Activated CD4-positive, alpha-beta T cell treated with anti-CD3 and anti-CD28 coated beads, Interleukin-2, amount 50 U/mL, for 1 hour (primary cell): ENCODE data around the gene AK4.
"Not testable (repeated sequence)": the region's sequence is repeated elsewhere in the genome, so short reads cannot be mapped to it uniquely, and the experiment has no call there.

Source experiments
- DNase-seq: peaks from one replicate; pipeline ENCODE4 v3.0.0-alpha.2; 2020

The AK4 gene

DNA sequence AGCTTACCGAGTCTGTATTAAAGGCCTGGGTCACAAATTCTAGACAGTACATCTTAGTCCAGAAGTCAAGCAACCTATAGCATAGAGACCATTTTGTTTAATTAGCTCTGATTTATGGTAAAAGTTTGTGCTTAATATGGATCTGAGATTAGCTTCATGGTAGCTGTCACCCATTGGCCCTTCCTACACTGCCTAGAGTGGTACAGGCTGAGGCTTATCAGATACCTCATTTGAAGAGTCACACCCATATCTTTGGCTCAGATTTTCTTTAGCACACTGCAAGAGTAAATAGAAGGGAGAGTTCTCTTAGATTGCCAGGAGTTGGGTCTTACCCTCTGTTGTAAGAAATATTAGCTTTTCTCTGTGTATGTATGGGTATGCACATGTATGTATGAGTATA lies 3.6 kb downstream of the AK4 start:
- no peak for DNase-seq

DNA sequence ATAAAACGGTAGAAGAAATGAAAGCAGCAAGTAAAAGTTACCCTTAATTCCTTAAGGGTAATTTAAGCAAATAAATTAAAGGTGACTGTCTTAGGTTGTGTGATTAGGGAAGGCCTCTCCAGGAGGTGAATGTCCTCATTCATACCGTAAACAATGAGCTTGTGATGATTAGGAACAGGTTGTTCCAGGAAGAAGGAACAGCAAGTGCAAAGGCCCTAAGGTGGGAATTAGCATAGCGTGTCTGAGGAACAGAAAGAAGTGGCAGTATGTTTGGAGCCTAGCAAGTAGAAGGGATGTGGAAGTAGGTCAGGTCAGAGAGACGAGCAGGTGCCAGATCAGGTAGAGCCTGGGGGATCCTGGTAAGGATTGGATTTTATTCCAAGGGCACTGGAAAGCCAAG lies 5.6 kb downstream of the AK4 start:
- no peak for DNase-seq

DNA sequence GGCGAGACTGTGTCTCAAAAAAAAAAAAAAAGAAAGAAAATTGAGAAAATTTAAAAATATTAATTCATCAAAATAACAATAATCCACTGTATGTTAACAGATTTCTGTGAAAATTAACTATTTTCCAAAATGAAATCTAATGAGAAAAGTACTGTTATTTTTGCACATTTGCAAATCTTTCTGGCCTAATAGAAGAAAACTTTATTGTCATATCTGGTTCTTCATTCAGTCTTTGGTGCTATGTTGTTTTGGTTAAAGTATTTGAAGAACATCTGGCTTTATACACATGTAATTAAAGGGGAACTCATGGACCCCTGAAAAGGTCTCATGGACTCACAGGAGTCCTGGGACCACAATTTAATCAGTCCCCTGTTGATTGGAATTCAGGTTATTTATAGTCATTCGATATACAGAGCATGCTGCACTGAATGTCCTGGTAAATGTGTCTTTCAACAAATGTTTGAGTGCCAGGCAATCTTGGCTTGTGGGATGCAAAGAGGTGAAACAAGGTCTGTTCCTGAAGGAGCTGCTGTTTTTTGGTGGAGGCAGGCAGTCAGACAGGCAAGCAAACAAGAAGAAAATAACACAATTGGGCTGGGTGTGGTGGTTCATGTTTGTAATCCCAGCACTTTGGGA lies 9.0 kb downstream of the AK4 start:
- no peak for DNase-seq

DNA sequence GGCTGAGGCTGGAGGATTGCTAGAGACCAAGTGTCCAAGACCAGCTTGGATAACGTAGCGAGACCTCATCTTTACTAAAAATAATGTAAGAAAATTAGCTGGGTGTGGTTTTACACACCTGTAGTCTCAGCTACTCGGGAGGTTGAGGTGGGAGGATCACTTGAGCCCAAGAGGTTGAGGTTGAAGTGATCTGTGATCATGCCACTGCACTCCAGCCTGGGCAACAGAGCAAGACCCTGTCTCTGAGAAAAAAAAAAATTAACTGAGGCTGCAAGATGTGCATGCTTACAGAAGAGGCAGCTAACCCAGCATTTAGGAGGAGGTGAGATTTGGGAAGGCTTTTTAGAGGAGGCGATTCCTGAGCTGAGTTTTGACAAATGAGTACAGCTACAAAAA lies 9.5 kb downstream of the AK4 start:
- no peak for DNase-seq

DNA sequence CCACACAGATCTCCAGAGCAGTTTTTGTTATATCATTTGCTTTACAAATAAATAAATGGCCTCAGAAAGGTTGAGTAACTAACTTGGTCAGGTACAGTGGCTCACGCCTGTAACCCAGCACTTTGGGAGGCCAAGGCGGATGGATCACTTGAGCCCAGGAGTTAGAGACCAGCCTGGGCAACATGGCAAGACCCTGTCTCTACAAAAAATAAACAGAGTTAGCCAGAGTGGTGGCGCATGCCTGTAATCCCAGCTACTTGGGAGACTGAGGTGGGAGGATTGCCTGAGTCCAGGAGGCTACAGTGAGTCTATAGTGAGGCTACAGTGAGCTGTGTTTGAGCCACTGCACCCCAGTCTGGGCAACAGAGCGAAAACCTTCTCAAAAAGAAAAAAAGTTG lies 11.3 kb downstream of the AK4 start:
- DNase-seq: not testable (repeated sequence)

DNA sequence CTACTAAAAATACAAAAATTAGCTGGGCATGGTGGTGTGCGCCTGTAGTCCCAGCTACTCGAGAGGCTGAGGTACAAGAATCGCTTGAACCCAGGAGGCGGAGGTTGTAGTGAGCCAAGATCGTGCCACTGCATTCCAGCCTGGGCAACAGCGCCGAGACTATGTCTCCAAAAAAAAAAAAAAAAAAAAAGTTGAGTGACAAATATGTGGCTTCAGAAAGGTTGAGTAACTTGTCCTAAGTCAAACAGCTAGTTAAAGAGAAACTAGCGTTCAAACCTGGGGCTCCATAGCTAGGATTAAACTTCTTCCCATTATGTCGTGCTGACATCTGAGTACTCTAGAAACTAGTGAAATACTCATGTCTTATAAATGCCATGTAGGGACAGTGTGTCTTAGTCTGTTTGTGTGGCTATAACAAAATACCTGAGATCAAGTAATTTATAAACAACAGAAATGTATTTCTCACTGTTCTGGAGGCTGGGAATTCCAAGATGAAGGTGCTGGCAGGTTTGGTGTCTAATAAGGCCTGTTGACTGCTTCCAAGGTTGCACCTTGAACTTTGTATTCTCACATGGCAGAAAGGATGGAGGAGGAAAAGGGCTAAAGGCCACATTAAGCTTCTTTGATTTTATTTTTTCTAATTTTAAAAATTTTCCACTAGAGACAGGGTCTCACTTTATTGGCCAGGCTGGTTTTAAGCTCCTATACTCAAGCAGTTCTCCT lies 12.0 kb downstream of the AK4 start:
- DNase-seq: no peak

DNA sequence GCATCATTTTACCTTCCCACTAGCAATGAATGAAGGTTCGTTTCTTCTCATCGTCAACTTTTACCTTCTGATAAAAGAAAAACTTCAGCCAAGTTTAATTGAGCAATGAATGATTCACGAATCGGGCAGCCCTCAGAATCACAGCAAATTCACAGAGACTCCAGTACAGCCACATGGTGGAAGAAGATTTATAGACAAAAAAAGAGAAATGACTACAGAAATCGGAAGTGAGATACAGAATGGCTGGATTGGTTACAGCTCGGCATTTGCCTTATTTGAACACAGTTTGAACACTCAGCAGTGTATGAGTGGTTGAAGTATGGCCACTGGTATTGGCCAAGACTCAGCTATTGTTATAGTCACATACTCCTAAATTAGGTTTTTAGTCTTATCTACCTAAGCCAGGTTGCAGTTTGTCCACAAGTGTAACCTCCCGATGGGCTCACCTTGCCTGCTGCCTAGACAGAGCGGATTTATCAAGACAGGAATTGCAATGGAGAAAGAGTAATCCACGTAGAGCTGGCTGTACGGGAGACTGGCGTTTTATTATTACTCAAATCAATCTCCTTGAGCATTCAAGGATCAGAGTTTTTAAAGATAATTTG lies 15.3 kb downstream of the AK4 start:
- no peak for DNase-seq

DNA sequence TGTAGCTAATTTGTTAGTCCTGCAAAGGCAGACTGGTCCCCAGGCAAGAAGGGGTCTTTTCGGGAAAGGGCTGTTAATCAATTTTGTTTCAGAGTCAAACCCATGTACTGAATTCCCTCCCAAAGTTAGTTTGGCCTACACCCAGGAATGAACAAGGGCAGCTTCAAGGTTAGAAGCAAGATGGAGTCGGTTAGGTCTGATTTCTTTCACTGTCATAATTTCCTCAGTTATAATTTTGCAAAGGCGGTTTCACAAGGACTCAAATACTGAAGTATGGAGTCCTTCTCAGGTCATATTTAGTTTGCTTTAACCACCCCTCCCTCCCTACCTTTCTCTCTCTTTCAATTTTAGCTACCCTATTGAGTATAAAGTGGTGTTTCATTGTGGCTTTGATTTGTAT lies 16.1 kb downstream of the AK4 start:
- not testable (repeated sequence) for DNase-seq

DNA sequence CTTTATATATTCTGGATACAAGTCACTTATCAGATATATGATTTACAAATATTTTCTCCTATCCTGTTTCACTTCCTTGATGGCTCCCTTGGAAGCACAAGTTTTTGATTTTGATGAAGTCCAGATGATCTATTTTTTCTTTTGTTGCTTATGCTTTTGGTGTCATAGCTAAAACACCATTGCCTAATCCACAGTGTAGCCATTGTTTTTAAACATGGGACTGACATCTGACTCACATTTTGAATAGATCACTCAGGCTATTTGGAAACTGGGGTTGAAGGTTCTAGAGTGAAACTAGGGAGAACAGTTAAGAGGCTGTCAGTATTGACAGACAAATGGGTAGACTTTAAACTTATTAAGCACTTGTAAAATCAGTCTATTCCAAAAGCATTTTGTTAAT lies 16.6 kb downstream of the AK4 start:
- no peak for DNase-seq

DNA sequence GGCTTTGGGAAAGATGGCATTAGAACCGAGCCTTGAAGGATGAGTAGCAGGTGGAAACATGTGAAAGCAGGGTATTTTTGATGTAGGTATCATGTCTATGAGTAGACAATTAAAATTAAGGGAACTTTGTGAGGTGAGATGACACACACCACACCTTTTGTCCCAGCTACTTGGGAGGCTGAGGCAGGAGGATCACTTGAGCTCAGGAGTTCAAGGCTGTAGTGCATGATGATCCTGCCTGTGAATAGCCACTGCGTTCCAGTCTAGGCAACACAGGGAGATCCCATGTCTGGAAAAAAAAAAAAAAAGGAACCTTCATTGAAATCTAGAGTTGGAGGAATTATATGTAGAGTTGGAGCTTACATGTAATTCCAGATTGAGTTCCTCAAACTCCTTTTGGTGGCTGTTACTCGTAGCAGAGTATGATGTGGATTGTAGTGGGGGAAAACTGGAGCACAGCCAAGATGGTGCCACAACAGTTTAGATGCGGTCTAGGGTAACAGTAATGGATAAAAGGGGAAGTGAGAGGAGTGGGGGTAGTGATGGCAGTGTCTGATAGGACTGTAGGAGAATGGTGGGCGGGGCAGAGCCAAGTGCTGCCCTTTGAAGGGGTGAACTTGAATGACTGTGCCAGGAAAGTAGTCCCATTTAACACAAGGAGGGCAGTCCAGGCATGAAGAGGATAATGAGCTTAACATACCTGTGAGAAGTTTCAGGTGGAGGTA lies 17.4 kb downstream of the AK4 start:
- DNase-seq: no peak

DNA sequence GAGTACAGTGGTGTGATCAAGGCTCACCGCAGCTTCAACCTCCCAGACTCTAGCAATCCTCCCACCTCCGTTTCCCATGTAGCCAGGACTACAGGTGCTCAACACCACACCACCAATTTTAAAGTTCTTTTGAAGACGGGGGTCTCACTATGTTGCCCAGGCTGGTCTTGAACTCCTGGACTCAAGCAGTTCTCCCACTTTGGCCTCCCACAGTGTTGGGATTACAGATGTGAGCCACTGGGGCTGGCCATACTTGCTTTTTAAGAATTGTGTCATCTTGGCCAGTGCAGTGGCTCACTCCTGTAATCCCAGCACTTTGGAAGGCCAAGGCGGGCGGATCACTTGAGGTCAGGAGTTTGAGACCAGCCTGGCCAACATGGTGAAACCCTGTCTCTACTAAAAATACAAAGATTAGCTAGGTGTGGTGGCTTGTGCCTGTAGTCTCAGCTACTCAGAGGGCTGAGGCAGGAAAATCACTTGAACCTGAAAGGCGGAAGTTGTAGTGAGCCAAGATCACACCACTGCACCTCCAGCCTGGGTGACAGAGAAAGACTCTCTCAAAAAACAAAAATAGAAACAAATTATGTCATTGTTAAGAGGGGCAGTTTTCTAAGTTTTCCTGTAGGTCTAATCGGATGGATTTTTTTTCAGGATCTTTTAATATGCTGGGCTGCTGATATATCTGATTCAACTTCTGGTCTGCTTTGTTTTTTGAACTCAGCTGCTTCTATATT lies 18.7 kb downstream of the AK4 start:
- no peak for DNase-seq

DNA sequence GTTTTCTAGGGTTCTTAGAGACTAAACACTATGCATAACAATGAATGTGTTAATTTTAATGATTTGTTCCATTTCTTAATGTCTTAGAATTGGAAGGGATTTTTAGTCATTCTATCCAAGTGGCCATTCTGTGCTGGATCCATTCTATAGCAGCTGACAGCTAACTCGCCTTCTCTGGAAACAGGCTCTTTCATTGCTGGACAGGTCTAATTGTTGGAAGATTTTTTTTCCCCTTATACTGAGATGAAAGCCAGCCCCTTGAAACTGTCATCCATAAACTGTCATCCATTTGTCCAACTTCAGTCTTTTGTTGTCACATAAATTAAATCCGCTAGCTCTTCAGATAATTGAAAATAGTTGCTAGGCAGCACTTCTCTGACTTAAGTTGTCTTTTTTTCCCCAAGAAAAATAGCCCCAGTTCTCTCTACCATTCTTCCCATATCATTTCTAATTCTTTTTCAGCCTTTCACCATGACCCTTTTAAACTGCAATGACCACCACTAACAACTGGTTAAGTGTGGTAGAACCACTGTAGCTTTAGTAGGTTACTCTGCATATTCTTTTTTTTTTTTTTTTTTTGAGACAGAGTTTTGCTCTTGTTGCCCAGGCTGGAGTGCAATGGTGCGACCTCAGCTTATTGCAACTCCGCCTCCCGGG lies 19.7 kb downstream of the AK4 start:
- no peak for DNase-seq

DNA sequence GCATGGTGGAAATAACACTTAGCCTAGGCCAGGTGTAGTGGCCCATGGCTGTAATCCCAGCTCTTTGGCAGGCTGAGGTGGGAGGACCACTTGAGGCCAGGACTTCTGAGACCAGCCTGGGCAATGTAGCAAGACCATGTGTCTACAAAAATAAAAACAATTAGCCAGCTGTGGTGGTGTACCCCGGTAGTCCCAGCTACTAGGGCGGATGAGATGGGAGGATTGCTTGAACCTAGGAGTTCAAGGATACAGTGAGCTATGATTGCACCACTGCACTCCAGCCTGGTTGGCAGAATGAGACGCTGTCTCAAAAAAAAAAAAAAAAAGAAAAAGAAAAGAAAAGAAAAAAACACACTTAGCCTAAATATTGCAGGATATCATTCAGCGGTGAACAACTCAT lies 20.9 kb downstream of the AK4 start:
- no peak for DNase-seq

DNA sequence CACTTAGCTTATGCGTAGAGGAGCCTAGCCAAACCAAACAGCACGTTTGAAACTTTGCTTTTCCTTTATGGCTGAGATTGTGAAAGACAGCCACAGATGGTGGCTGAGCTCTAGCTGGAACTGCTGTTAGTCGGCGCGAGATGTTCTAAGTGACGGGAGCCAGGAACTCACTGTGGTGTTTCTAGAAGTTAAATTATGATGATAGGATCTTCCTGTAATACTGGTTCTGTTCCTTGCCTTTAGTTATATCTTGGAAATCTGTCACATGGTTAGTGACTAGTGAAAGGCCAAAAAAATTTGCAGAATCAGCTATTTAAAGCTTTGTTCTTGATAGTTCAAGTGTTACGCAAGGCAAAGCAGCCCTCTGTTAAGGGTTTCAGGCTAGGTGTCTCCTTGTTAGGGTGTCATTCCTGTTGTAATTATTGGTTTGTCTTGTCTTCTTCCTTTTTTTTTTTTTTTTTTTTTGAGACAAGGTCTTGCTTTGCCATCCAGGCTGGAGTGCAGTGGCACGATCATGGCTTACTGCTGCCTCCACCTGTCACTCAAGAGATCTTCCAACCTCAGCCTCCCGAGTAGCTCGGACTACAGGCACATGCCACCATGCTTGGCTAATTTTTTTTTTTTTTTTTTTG lies 22.6 kb downstream of the AK4 start:
- DNase-seq: no peak

DNA sequence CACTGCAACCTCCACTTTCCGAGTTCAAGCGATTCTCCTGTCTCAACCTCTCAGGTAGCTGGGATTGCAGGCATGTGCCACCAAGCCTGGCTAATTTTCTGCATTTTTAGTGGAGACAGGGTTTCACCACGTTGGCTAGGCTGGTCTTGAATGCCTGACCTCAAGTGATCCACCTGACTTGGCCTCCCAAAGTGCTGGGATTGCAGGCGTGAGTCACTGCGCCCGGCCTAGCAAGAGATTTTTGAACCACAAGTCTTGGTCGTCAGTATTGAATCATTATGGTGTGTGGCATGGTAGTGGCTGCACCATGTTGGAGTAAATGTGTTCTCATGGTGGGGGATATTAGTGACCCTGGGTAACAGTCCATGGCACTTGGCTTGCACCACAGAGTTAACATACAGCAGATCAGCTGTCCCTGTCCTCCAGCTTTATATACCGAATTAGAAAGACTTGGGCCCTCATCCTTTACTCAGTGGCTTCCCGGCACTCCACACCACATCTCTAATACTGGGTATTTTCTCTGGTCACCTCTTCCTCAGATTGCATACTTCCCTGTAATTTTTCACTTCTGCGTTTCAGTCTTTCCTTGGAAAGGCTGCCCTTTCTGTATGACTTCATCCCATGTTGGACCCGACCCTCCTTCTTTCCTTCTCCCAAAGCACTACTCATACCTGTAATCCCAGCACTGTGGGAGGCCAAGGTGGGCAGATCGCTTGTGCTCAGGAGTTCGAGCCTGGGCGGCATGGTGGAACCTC lies 25.1 kb downstream of the AK4 start:
- DNase-seq: no peak

DNA sequence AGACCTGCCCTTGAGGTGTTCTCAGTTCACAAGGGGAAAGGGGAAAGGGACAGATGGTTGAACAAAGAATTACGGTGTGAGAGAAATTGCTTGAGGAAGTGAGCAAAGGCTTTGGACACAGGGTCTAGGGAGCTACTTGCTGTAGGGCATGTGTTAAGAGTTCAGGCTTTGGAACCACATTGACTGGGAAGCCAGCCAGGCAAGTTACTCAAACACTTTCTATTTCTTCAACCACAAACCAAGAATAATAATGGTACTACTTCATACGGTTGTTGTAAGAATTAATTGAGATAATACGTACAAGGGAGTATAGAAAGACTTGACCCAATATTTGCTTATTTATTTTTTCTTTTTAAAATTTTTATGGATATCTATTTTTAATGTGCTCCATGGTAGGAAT lies 26.6 kb downstream of the AK4 start:
- no peak for DNase-seq

DNA sequence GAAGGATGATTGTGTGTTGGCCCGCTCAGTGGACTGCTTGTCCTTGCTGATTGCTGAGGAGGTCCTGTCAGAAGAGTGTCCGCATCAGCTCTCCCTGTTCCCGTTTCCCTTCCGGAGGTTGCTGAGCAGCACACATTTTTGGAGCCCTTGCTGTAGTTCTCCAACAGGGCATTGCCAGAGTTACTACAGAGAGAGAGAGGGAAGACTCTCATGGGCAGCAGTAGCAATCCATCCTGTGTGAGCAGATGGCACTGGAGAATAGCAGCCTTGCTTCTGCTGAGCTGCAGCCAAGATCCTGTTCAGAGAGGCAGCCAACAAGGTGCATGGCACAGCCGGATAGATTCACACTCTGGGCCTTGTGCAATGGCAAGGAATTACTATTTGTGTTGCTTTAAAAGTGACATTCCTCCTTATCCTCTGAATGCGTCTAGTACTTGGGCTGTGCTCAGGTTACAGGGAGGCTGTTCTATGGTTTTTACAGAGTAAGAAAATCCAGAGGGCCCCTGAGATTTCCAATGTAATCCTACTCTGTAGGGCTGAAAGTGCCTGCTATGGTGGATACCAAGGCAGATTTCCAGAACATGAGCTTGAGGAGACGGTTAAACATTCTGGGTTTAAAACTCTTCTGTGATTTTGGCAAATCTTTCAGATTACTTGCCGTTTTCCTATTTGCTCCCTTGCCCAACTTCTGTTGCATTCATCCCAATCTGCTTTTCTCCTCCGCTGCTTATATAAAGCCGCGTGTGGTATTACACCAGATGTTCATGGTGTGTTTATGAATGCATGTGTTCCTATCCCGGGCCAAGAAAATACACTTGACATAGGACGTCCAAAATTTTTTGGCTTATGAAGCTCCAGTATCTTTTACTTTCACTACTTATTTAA lies 27.4 kb downstream of the AK4 start:
- no peak for DNase-seq

DNA sequence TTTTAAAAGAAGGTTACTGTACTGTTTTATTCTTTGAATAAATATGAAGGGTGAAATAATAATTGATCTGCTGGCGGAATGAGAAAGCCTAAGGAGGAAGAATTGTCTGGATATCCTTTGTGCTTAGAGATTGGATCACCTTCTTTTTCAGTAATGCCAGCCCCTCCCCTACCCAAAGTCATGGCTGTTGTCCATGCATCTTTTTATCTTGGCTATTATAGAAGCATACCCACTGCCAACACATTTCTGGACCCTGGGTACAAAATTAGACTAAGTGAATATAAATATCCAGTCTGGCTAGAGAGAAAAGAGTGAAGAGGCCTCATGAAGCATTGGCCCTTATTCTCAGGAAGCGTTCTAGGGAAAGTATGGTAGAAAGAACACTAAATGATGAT lies 28.1 kb downstream of the AK4 start:
- DNase-seq: no peak

DNA sequence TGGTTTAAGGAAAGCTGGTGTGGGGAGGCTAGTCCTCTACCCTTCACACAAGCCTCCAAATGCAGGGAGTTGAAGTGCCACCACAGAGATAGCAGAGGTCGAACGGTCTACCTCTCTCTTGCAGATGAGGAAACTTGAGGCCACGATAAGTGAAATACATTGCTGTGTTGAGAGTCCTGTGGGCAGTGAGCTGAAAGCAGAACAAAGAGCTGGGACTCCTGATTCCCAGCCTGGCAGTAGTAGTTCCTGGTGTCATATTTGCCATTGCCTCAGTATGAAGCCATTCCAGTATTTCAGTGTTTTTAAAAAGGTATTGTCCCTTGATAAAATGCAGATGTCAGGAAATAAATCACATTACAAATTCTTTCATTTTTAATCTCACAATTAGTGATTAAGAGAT lies 28.6 kb downstream of the AK4 start:
- no peak for DNase-seq

DNA sequence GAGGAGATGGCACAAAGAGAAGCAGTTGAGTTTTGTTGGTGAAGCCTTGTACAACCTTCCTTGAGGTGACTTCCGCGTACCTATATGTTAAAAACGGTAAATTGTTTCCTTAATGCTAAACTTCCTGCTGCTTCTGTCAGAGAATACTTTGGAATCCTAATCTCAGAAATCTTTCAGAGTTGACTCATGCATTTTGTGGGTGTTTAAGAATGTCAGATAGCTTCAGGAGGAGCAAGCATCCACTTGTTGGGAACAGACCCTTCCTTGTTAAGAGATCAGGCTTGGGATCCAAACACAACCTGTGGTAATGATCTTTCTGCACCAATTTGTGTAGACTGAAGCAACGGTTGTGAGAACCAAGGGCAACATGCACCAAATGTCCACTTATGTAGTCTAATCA lies 29.5 kb downstream of the AK4 start:
- no peak for DNase-seq
